Activated CD4-positive, alpha-beta T cell treated with anti-CD3 and anti-CD28 coated beads, Interleukin-2, Interleukin-6, amounts not matched to agents 100 ng/mL and 50 ng/mL, durations not matched to agents 16 hours and 8 hours (primary cell): ENCODE data around the gene SLC22A2.

ENCODE experiments used
- DNase-seq: peaks from one replicate; pipeline ENCODE4 v3.0.0-alpha.2; 2020

The SLC22A2 gene

GRCh38 chr6:160273196-160273595 is 14.6 kb upstream of the SLC22A2 start:
- DNase-seq = no peak

- no peak for DNase-seq
Observed at GRCh38 chr6:160272707-160273106, 14.1 kb upstream of the SLC22A2 start.

GRCh38 chr6:160270347-160270746 is 11.7 kb upstream of the SLC22A2 start:
- DNase-seq = no peak

GRCh38 chr6:160269771-160270170 is 11.2 kb upstream of the SLC22A2 start:
- DNase-seq = no peak

GRCh38 chr6:160269023-160269521 is 10.5 kb upstream of the SLC22A2 start:
- DNase-seq = no peak

GRCh38 chr6:160267102-160267501 is 8.5 kb upstream of the SLC22A2 start:
- DNase-seq = no peak

- DNase-seq = no peak
Observed at GRCh38 chr6:160265869-160266476, 7.4 kb upstream of the SLC22A2 start.

GRCh38 chr6:160264061-160264612 is 5.5 kb upstream of the SLC22A2 start:
- no peak for DNase-seq

GRCh38 chr6:160263196-160263939 is 4.7 kb upstream of the SLC22A2 start:
- DNase-seq = no peak

- DNase-seq = no peak
Observed at GRCh38 chr6:160261991-160262680, 3.5 kb upstream of the SLC22A2 start.

- DNase-seq = no peak
Observed at GRCh38 chr6:160260803-160261450, 2.3 kb upstream of the SLC22A2 start.

- no peak for DNase-seq
Observed at GRCh38 chr6:160260367-160260766, 1.7 kb upstream of the SLC22A2 start.

- no peak for DNase-seq
Observed at GRCh38 chr6:160259598-160259997, 977 bp upstream of the SLC22A2 start.

GRCh38 chr6:160259143-160259425 is 463 bp upstream of the SLC22A2 start:
- no peak for DNase-seq

GRCh38 chr6:160256445-160256844 is 2.2 kb downstream of the SLC22A2 start:
- DNase-seq = no peak

GRCh38 chr6:160254467-160255312 is 3.9 kb downstream of the SLC22A2 start:
- no peak for DNase-seq

- no peak for DNase-seq
Observed at GRCh38 chr6:160253714-160254113, 4.9 kb downstream of the SLC22A2 start.

- no peak for DNase-seq
Observed at GRCh38 chr6:160253292-160253691, 5.3 kb downstream of the SLC22A2 start.

- no peak for DNase-seq
Observed at GRCh38 chr6:160252073-160252813, 6.4 kb downstream of the SLC22A2 start.

- DNase-seq = no peak
Observed at GRCh38 chr6:160249671-160250070, 8.9 kb downstream of the SLC22A2 start.

GRCh38 chr6:160248538-160248937 is 10.1 kb downstream of the SLC22A2 start:
- no peak for DNase-seq

GRCh38 chr6:160247457-160247883 is 11.2 kb downstream of the SLC22A2 start:
- no peak for DNase-seq
